ENCODE results near the gene CDH4. TPM values are rescaled to one million over a fixed set of nuclear protein-coding genes. Genes with fewer than 3 reads are reported as not detected.
"Not testable (repeated sequence)": the region's sequence is repeated elsewhere in the genome, so short reads cannot be mapped to it uniquely, and the experiment has no call there.

CDH4 gene
- total RNA-seq, 1 donor from 2014 or later, result 2.9 TPM

- no peaks in the 10 kb centered on the region for H3K9me3 ChIP-seq (ENCODE audit: low read depth)
- no peak overlapping the region for H2AFZ ChIP-seq (replicated peaks)
- H3K79me2 ChIP-seq (ENCODE audit: low read depth), result no peaks in the 10 kb centered on the region
- Mint-ChIP-seq H3K27me3 (ENCODE audit: insufficient read depth, low read depth) (no peaks in the 10 kb centered on the region), H3K27ac (peak overlapping the region; percentile 69), H3K9me3 (peaks cover 24% of the 10 kb centered on the region), H3K4me1 (peaks cover 18% of the 10 kb centered on the region), H3K36me3 (peaks cover 12% of the 10 kb centered on the region), H3K4me3 (no peak overlapping the region)
- H3K27me3 ChIP-seq, result no peaks in the 10 kb centered on the region
- H4K20me1 ChIP-seq (ENCODE audit: low read depth), result no peaks in the 10 kb centered on the region
- H3K27ac ChIP-seq, result no peak overlapping the region
- TF ChIP-seq EZH2 (IDR thresholded peaks at IDR 0.05) (no peak), CTCF (IDR thresholded peaks at IDR 0.05) (no peak), EZH2phosphoT487 (IDR thresholded peaks at IDR 0.05) (no peak)
- H3K4me3 ChIP-seq, result no peak overlapping the region
- H3K9ac ChIP-seq, result no peak overlapping the region
- no peaks in the 10 kb centered on the region for H3F3A ChIP-seq (ENCODE audit: low read depth)
- no peaks in the 10 kb centered on the region for H3K36me3 ChIP-seq
- H3K4me1 ChIP-seq, result peaks cover 5% of the 10 kb centered on the region
- no peak for DNase-seq (ENCODE audit: low spot score)
- no peak overlapping the region for H3K4me2 ChIP-seq
Observed at GRCh38 chr20:61404303-61404702, 152.2 kb downstream of the CDH4 start.

GRCh38 chr20:61405007-61405406 lies 152.9 kb downstream of the CDH4 start:
- no peak overlapping the region for H2AFZ ChIP-seq (replicated peaks)
- no peaks in the 10 kb centered on the region for H3K36me3 ChIP-seq
- TF ChIP-seq CTCF (IDR thresholded peaks at IDR 0.05), result no peak
- no peak for TF ChIP-seq EZH2 (IDR thresholded peaks at IDR 0.05)
- TF ChIP-seq EZH2phosphoT487 (IDR thresholded peaks at IDR 0.05), result no peak
- H3K4me3 ChIP-seq, result no peak overlapping the region
- H3K9me3 Mint-ChIP-seq, result peaks cover 24% of the 10 kb centered on the region
- H3K9me3 ChIP-seq (ENCODE audit: low read depth), result no peaks in the 10 kb centered on the region
- no peaks in the 10 kb centered on the region for H3K27me3 ChIP-seq
- no peaks in the 10 kb centered on the region for H3F3A ChIP-seq (ENCODE audit: low read depth)
- no peak overlapping the region for H3K4me3 Mint-ChIP-seq
- no peaks in the 10 kb centered on the region for H3K27me3 Mint-ChIP-seq (ENCODE audit: insufficient read depth, low read depth)
- no peak overlapping the region for H3K27ac ChIP-seq
- no peak overlapping the region for H3K9ac ChIP-seq
- no peaks in the 10 kb centered on the region for H4K20me1 ChIP-seq (ENCODE audit: low read depth)
- no peak overlapping the region for H3K4me2 ChIP-seq
- peaks cover 12% of the 10 kb centered on the region for H3K36me3 Mint-ChIP-seq
- no peak for DNase-seq (ENCODE audit: low spot score)
- H3K79me2 ChIP-seq (ENCODE audit: low read depth), result no peaks in the 10 kb centered on the region
- peaks cover 5% of the 10 kb centered on the region for H3K4me1 ChIP-seq
- peaks cover 18% of the 10 kb centered on the region for H3K4me1 Mint-ChIP-seq
- no peak overlapping the region for H3K27ac Mint-ChIP-seq

GRCh38 chr20:61406773-61407172 lies 154.7 kb downstream of the CDH4 start:
- H3K4me3 ChIP-seq; H3K27me3 Mint-ChIP-seq (ENCODE audit: insufficient read depth, low read depth): not testable (repeated sequence)

GRCh38 chr20:61407561-61407960 lies 155.5 kb downstream of the CDH4 start:
- H2AFZ ChIP-seq (replicated peaks), result no peak overlapping the region
- no peak overlapping the region for H3K4me3 ChIP-seq
- no peak overlapping the region for H3K27ac ChIP-seq
- H3K27me3 Mint-ChIP-seq (ENCODE audit: insufficient read depth, low read depth), result no peaks in the 10 kb centered on the region
- H3K79me2 ChIP-seq (ENCODE audit: low read depth), result no peaks in the 10 kb centered on the region
- H3K4me1 ChIP-seq, result peaks cover 5% of the 10 kb centered on the region
- no peaks in the 10 kb centered on the region for H3K27me3 ChIP-seq
- H3K4me3 Mint-ChIP-seq, result no peak overlapping the region
- TF ChIP-seq EZH2phosphoT487 (IDR thresholded peaks at IDR 0.05) (no peak), EZH2 (IDR thresholded peaks at IDR 0.05) (no peak)
- H3K4me2 ChIP-seq, result no peak overlapping the region
- H3F3A ChIP-seq (ENCODE audit: low read depth), result no peaks in the 10 kb centered on the region
- peaks cover 18% of the 10 kb centered on the region for H3K4me1 Mint-ChIP-seq
- H3K9me3 ChIP-seq (ENCODE audit: low read depth), result no peaks in the 10 kb centered on the region
- peaks cover 12% of the 10 kb centered on the region for H3K36me3 Mint-ChIP-seq
- peaks cover 17% of the 10 kb centered on the region for H3K9me3 Mint-ChIP-seq
- H4K20me1 ChIP-seq (ENCODE audit: low read depth), result no peaks in the 10 kb centered on the region
- peak overlapping the region; percentile 35 for H3K27ac Mint-ChIP-seq
- no peaks in the 10 kb centered on the region for H3K36me3 ChIP-seq
- DNase-seq (ENCODE audit: low spot score), result no peak
- no peak overlapping the region for H3K9ac ChIP-seq

More at GRCh38 chr20:61406773-61407172, 154.7 kb downstream of the CDH4 start:
- H3K9me3 ChIP-seq (ENCODE audit: low read depth); H3K79me2 ChIP-seq (ENCODE audit: low read depth); DNase-seq (ENCODE audit: low spot score); H2AFZ ChIP-seq (replicated peaks); H3K36me3 ChIP-seq; H3K27me3 ChIP-seq; H3K27ac ChIP-seq; H4K20me1 ChIP-seq (ENCODE audit: low read depth); H3F3A ChIP-seq (ENCODE audit: low read depth); H3K4me1 ChIP-seq; H3K4me3 Mint-ChIP-seq; H3K9ac ChIP-seq; H3K27ac Mint-ChIP-seq; H3K4me2 ChIP-seq: not testable (repeated sequence)
- peaks cover 18% of the 10 kb centered on the region for H3K4me1 Mint-ChIP-seq
- peaks cover 12% of the 10 kb centered on the region for H3K36me3 Mint-ChIP-seq
- H3K9me3 Mint-ChIP-seq, result peaks cover 17% of the 10 kb centered on the region

Data from neural progenitor cell (in vitro differentiated cells).